AML-193 (cell line): ENCODE measurements around the gene ADGRD1.

Experiments
- DNase-seq, 2 experiments: peaks; one replicate each; lab custom pipeline; 2025; lab: John Stamatoyannopoulos, UW

The ADGRD1 gene

GRCh38 chr12:131042834-131043245 lies 89.1 kb downstream of the ADGRD1 start:
- no peak for DNase-seq

GRCh38 chr12:131043401-131043871 lies 89.7 kb downstream of the ADGRD1 start:
- DNase-seq = no peak

- no peak for DNase-seq
Measured at GRCh38 chr12:131044136-131044535, 90.4 kb downstream of the ADGRD1 start.

GRCh38 chr12:131044760-131045381 lies 91.2 kb downstream of the ADGRD1 start:
- DNase-seq = no peak

GRCh38 chr12:131045705-131046460 lies 92.2 kb downstream of the ADGRD1 start:
- DNase-seq = no peak

- DNase-seq = no peak
Measured at GRCh38 chr12:131046813-131047788, 93.4 kb downstream of the ADGRD1 start.

GRCh38 chr12:131047789-131048610 lies 94.3 kb downstream of the ADGRD1 start:
- DNase-seq = no peak

GRCh38 chr12:131048611-131048990 lies 94.9 kb downstream of the ADGRD1 start:
- no peak for DNase-seq

- no peak for DNase-seq
Measured at GRCh38 chr12:131049002-131049401, 95.3 kb downstream of the ADGRD1 start.

- no peak for DNase-seq
Measured at GRCh38 chr12:131049549-131050339, 96.0 kb downstream of the ADGRD1 start.

- no peak for DNase-seq
Measured at GRCh38 chr12:131050463-131051154, 96.9 kb downstream of the ADGRD1 start.

GRCh38 chr12:131051155-131051473 lies 97.4 kb downstream of the ADGRD1 start:
- no peak for DNase-seq

- DNase-seq = no peak
Measured at GRCh38 chr12:131052063-131052781, 98.5 kb downstream of the ADGRD1 start.

- DNase-seq = no peak
Measured at GRCh38 chr12:131052929-131053328, 99.2 kb downstream of the ADGRD1 start.

- DNase-seq = no peak
Measured at GRCh38 chr12:131053567-131053966, 99.9 kb downstream of the ADGRD1 start.

GRCh38 chr12:131054345-131055092 lies 100.8 kb downstream of the ADGRD1 start:
- DNase-seq = no peak

GRCh38 chr12:131055093-131055465 lies 101.4 kb downstream of the ADGRD1 start:
- DNase-seq = no peak

GRCh38 chr12:131055596-131056233 lies 102.0 kb downstream of the ADGRD1 start:
- DNase-seq = no peak
